NCI-H345 treated with DMSO at 0.1 percent for 48 hours (cell line): Measurements from ENCODE around the gene HEPHL1.
"Not testable (repeated sequence)": the region's sequence is repeated elsewhere in the genome, so short reads cannot be mapped to it uniquely, and the experiment has no call there.

Experiments
- DNase-seq: peaks from one replicate; lab custom pipeline; 2025; ENCODE audit not compliant: unreplicated experiment; lab: John Stamatoyannopoulos, UW

Gene HEPHL1

GRCh38 chr11:94020777-94021481 lies at the start of gene HEPHL1:
Gene HEPHL1, plus strand, starts transcription at chr11:94021354. Its CDS starts 15 bp downstream, at chr11:94021369.
- no peak for DNase-seq

- no peak for DNase-seq
Observed at GRCh38 chr11:93972790-93973189, 48.4 kb upstream of the HEPHL1 start.

- DNase-seq = not testable (repeated sequence)
Observed at GRCh38 chr11:93973322-93974051, 47.7 kb upstream of the HEPHL1 start.

GRCh38 chr11:93974759-93975158 lies 46.4 kb upstream of the HEPHL1 start:
- no peak for DNase-seq

GRCh38 chr11:93976577-93977254 lies 44.4 kb upstream of the HEPHL1 start:
- not testable (repeated sequence) for DNase-seq

GRCh38 chr11:93983542-93984195 lies 37.5 kb upstream of the HEPHL1 start:
- no peak for DNase-seq

GRCh38 chr11:93984196-93984567 lies 37.0 kb upstream of the HEPHL1 start:
- DNase-seq = no peak

- DNase-seq = no peak
Observed at GRCh38 chr11:93984936-93985335, 36.2 kb upstream of the HEPHL1 start.

- peak; percentile 20 for DNase-seq
Observed at GRCh38 chr11:93986716-93987115, 34.4 kb upstream of the HEPHL1 start.

- DNase-seq = no peak
Observed at GRCh38 chr11:93988455-93988854, 32.7 kb upstream of the HEPHL1 start.

GRCh38 chr11:93988912-93989311 lies 32.2 kb upstream of the HEPHL1 start:
- DNase-seq = no peak

GRCh38 chr11:93993747-93994146 lies 27.4 kb upstream of the HEPHL1 start:
- no peak for DNase-seq

- no peak for DNase-seq
Observed at GRCh38 chr11:93997741-93998140, 23.4 kb upstream of the HEPHL1 start.

GRCh38 chr11:94000659-94001058 lies 20.5 kb upstream of the HEPHL1 start:
- no peak for DNase-seq

- DNase-seq = no peak
Observed at GRCh38 chr11:94002226-94002625, 18.9 kb upstream of the HEPHL1 start.

GRCh38 chr11:94007426-94007825 lies 13.7 kb upstream of the HEPHL1 start:
- DNase-seq = no peak

- DNase-seq = no peak
Observed at GRCh38 chr11:94007906-94008305, 13.2 kb upstream of the HEPHL1 start.

GRCh38 chr11:94010136-94010535 lies 11.0 kb upstream of the HEPHL1 start:
- no peak for DNase-seq

- DNase-seq = no peak
Observed at GRCh38 chr11:94011478-94011877, 9.7 kb upstream of the HEPHL1 start.

- DNase-seq = no peak
Observed at GRCh38 chr11:94017446-94017845, 3.7 kb upstream of the HEPHL1 start.

- DNase-seq = no peak
Observed at GRCh38 chr11:94018721-94019120, 2.4 kb upstream of the HEPHL1 start.
